SK-N-SH (cell line): ENCODE data around the gene CKB.

Source experiments
- CTCF ChIP-seq: fragments of 200-600 bp; sonication (generic); IDR thresholded peaks from 2 replicates; pipeline ENCODE4 v1.6.1; 2017; ENCODE audit warnings: antibody characterized with exemption, mild to moderate bottlenecking, moderate library complexity
- GABPA ChIP-seq: IDR thresholded peaks from 2 replicates; pipeline ENCODE4 v1.4.0; 2012; ENCODE audit warnings: low read depth, mild to moderate bottlenecking
- MAX ChIP-seq: IDR thresholded peaks from 2 replicates; pipeline ENCODE4 v1.4.0; 2012; ENCODE audit warnings: low read depth

GRCh38 chr14:103480595-103480994, 42.0 kb downstream of the CKB start:
- TF ChIP-seq GABPA, result no peak
- no peak for TF ChIP-seq CTCF
- TF ChIP-seq MAX, result no peak
